ENCODE measurements around the gene CORT. TPM values are rescaled to one million over a fixed set of nuclear protein-coding genes. Genes with fewer than 3 reads are reported as not detected.
"Not testable (repeated sequence)": the region's sequence is repeated elsewhere in the genome, so short reads cannot be mapped to it uniquely, and the experiment has no call there.

The CORT gene
- total RNA-seq (2014; rRNA removed; shearing (Covaris generic)) = 0.28 and 0.74 TPM in 2 replicates

GRCh38 chr1:10449751-10450150, at the start of gene CORT:
Gene CORT, plus strand, starts transcription at chr1:10450031. Its CDS starts 193 bp downstream, at chr1:10450224.
- no peak within 1 kb of the TSS for H3K4me3 ChIP-seq (ENCODE audit: insufficient read depth, low read depth, low read length)
- H3K27me3 ChIP-seq (ENCODE audit: control insufficient read depth, insufficient read depth, low read length) = no peaks in the 10 kb centered on the region
- no peaks in the 10 kb centered on the region for H3K36me3 ChIP-seq (replicated peaks; ENCODE audit: control insufficient read depth, insufficient read depth, low read length)
- DNase-seq = no peak

- peaks cover 28% of the 10 kb centered on the region for H3K36me3 ChIP-seq (replicated peaks; ENCODE audit: control insufficient read depth, insufficient read depth, low read length)
- H3K27me3 ChIP-seq (ENCODE audit: control insufficient read depth, insufficient read depth, low read length) = no peaks in the 10 kb centered on the region
- no peak overlapping the region for H3K4me3 ChIP-seq (ENCODE audit: insufficient read depth, low read depth, low read length)
- DNase-seq = no peak
Observed at GRCh38 chr1:10401281-10401680, 48.5 kb upstream of the CORT start.

- H3K4me3 ChIP-seq (ENCODE audit: insufficient read depth, low read depth, low read length) = no peak overlapping the region
- DNase-seq = no peak
- H3K36me3 ChIP-seq (replicated peaks; ENCODE audit: control insufficient read depth, insufficient read depth, low read length) = peaks cover 39% of the 10 kb centered on the region
- no peaks in the 10 kb centered on the region for H3K27me3 ChIP-seq (ENCODE audit: control insufficient read depth, insufficient read depth, low read length)
Observed at GRCh38 chr1:10402729-10403274, 47.0 kb upstream of the CORT start.

- Histone ChIP-seq H3K36me3 (replicated peaks; ENCODE audit: control insufficient read depth, insufficient read depth, low read length) (peaks cover 58% of the 10 kb centered on the region), H3K27me3 (ENCODE audit: control insufficient read depth, insufficient read depth, low read length) (no peaks in the 10 kb centered on the region), H3K4me3 (ENCODE audit: insufficient read depth, low read depth, low read length) (no peak overlapping the region)
- no peak for DNase-seq
Observed at GRCh38 chr1:10407201-10407600, 42.6 kb upstream of the CORT start.

GRCh38 chr1:10415211-10415930, 34.5 kb upstream of the CORT start:
- no peak overlapping the region for H3K4me3 ChIP-seq (ENCODE audit: insufficient read depth, low read depth, low read length)
- H3K36me3 ChIP-seq (replicated peaks; ENCODE audit: control insufficient read depth, insufficient read depth, low read length) = peaks cover 50% of the 10 kb centered on the region
- no peaks in the 10 kb centered on the region for H3K27me3 ChIP-seq (ENCODE audit: control insufficient read depth, insufficient read depth, low read length)
- DNase-seq = peak; percentile 40

- DNase-seq = not testable (repeated sequence)
Observed at GRCh38 chr1:10415967-10416366, 33.9 kb upstream of the CORT start.

GRCh38 chr1:10418741-10419140, 31.1 kb upstream of the CORT start:
- not testable (repeated sequence) for H3K4me3 ChIP-seq (ENCODE audit: insufficient read depth, low read depth, low read length); DNase-seq; H3K27me3 ChIP-seq (ENCODE audit: control insufficient read depth, insufficient read depth, low read length)
- peaks cover 29% of the 10 kb centered on the region for H3K36me3 ChIP-seq (replicated peaks; ENCODE audit: control insufficient read depth, insufficient read depth, low read length)

More at GRCh38 chr1:10415967-10416366, 33.9 kb upstream of the CORT start:
- peaks cover 51% of the 10 kb centered on the region for H3K36me3 ChIP-seq (replicated peaks; ENCODE audit: control insufficient read depth, insufficient read depth, low read length)
- not testable (repeated sequence) for H3K4me3 ChIP-seq (ENCODE audit: insufficient read depth, low read depth, low read length); H3K27me3 ChIP-seq (ENCODE audit: control insufficient read depth, insufficient read depth, low read length)

GRCh38 chr1:10419351-10419750, 30.5 kb upstream of the CORT start:
- H3K36me3 ChIP-seq (replicated peaks; ENCODE audit: control insufficient read depth, insufficient read depth, low read length) = peaks cover 28% of the 10 kb centered on the region

GRCh38 chr1:10421637-10422036, 28.2 kb upstream of the CORT start:
- H3K4me3 ChIP-seq (ENCODE audit: insufficient read depth, low read depth, low read length) = no peak overlapping the region
- no peaks in the 10 kb centered on the region for H3K27me3 ChIP-seq (ENCODE audit: control insufficient read depth, insufficient read depth, low read length)
- DNase-seq = no peak
- H3K36me3 ChIP-seq (replicated peaks; ENCODE audit: control insufficient read depth, insufficient read depth, low read length) = peaks cover 23% of the 10 kb centered on the region

More at GRCh38 chr1:10419351-10419750, 30.5 kb upstream of the CORT start:
- H3K27me3 ChIP-seq (ENCODE audit: control insufficient read depth, insufficient read depth, low read length) = no peaks in the 10 kb centered on the region
- no peak for DNase-seq
- no peak overlapping the region for H3K4me3 ChIP-seq (ENCODE audit: insufficient read depth, low read depth, low read length)

GRCh38 chr1:10424034-10424433, 25.8 kb upstream of the CORT start:
- H3K27me3 ChIP-seq (ENCODE audit: control insufficient read depth, insufficient read depth, low read length) = no peaks in the 10 kb centered on the region
- H3K36me3 ChIP-seq (replicated peaks; ENCODE audit: control insufficient read depth, insufficient read depth, low read length) = peaks cover 12% of the 10 kb centered on the region
- DNase-seq = no peak
- no peak overlapping the region for H3K4me3 ChIP-seq (ENCODE audit: insufficient read depth, low read depth, low read length)

GRCh38 chr1:10424651-10425050, 25.2 kb upstream of the CORT start:
- H3K4me3 ChIP-seq (ENCODE audit: insufficient read depth, low read depth, low read length) = no peak overlapping the region
- no peaks in the 10 kb centered on the region for H3K27me3 ChIP-seq (ENCODE audit: control insufficient read depth, insufficient read depth, low read length)
- peaks cover 7% of the 10 kb centered on the region for H3K36me3 ChIP-seq (replicated peaks; ENCODE audit: control insufficient read depth, insufficient read depth, low read length)
- DNase-seq = no peak

- H3K4me3 ChIP-seq (ENCODE audit: insufficient read depth, low read depth, low read length); DNase-seq: not testable (repeated sequence)
Observed at GRCh38 chr1:10425826-10426534, 23.9 kb upstream of the CORT start.

GRCh38 chr1:10426535-10426848, 23.3 kb upstream of the CORT start:
- DNase-seq; H3K36me3 ChIP-seq (replicated peaks; ENCODE audit: control insufficient read depth, insufficient read depth, low read length); H3K4me3 ChIP-seq (ENCODE audit: insufficient read depth, low read depth, low read length); H3K27me3 ChIP-seq (ENCODE audit: control insufficient read depth, insufficient read depth, low read length): not testable (repeated sequence)

More at GRCh38 chr1:10425826-10426534, 23.9 kb upstream of the CORT start:
- H3K27me3 ChIP-seq (ENCODE audit: control insufficient read depth, insufficient read depth, low read length); H3K36me3 ChIP-seq (replicated peaks; ENCODE audit: control insufficient read depth, insufficient read depth, low read length): not testable (repeated sequence)

GRCh38 chr1:10428984-10429383, 20.8 kb upstream of the CORT start:
- no peaks in the 10 kb centered on the region for H3K27me3 ChIP-seq (ENCODE audit: control insufficient read depth, insufficient read depth, low read length)
- no peak overlapping the region for H3K4me3 ChIP-seq (ENCODE audit: insufficient read depth, low read depth, low read length)
- H3K36me3 ChIP-seq (replicated peaks; ENCODE audit: control insufficient read depth, insufficient read depth, low read length) = no peaks in the 10 kb centered on the region
- no peak for DNase-seq

GRCh38 chr1:10429868-10430215, 20.0 kb upstream of the CORT start:
- Histone ChIP-seq H3K4me3 (ENCODE audit: insufficient read depth, low read depth, low read length) (peak overlapping the region; percentile 87), H3K27me3 (ENCODE audit: control insufficient read depth, insufficient read depth, low read length) (no peaks in the 10 kb centered on the region), H3K36me3 (replicated peaks; ENCODE audit: control insufficient read depth, insufficient read depth, low read length) (no peaks in the 10 kb centered on the region)
- DNase-seq = no peak
